Activated naive CD4-positive, alpha-beta T cell treated with anti-CD3 and anti-CD28 coated beads, Interleukin-2, amount 10 ng/mL, durations not matched to agents 7 days and 5 days (primary cell): ENCODE measurements around the gene CAMTA1.
"Not testable (repeated sequence)": the region's sequence is repeated elsewhere in the genome, so short reads cannot be mapped to it uniquely, and the experiment has no call there.

Experiments used
- CTCF ChIA-PET: fragments of 350-600 bp; sonication (Branson Sonifier 250); formaldehyde crosslinking; loops from one replicate; lab custom pipeline; 2021; ENCODE audit warnings: antibody characterized with exemption; lab: Charles Lee
- DNase-seq: peaks from one replicate; pipeline ENCODE4 v3.0.0-alpha.2; 2020
- H3K27ac Mint-ChIP-seq: one replicate; pipeline ENCODE4 v1.8.0; 2021; ENCODE audit warnings: mild to moderate bottlenecking, moderate library complexity, mixed read lengths
- H3K27me3 Mint-ChIP-seq: one replicate; pipeline ENCODE4 v1.8.0; 2021; ENCODE audit warnings: mild to moderate bottlenecking, mixed read lengths
- H3K36me3 Mint-ChIP-seq: one replicate; pipeline ENCODE4 v1.8.0; 2021; ENCODE audit warnings: mixed read lengths
- H3K4me1 Mint-ChIP-seq: one replicate; pipeline ENCODE4 v1.8.0; 2021; ENCODE audit warnings: mixed read lengths
- H3K4me3 Mint-ChIP-seq: one replicate; pipeline ENCODE4 v1.8.0; 2021; ENCODE audit warnings: mild to moderate bottlenecking, moderate library complexity, mixed read lengths
- H3K9me3 Mint-ChIP-seq: one replicate; pipeline ENCODE4 v1.8.0; 2021; ENCODE audit warnings: mixed read lengths

The CAMTA1 gene

GRCh38 chr1:6810146-6810734, 25.0 kb downstream of the CAMTA1 start:
- H3K36me3 Mint-ChIP-seq, CTCF ChIA-PET, H3K27me3 Mint-ChIP-seq: not testable (repeated sequence)

GRCh38 chr1:6811583-6811982, 26.3 kb downstream of the CAMTA1 start:
- no peak overlapping the region for H3K27ac Mint-ChIP-seq
- no peaks in the 10 kb centered on the region for H3K27me3 Mint-ChIP-seq
- H3K4me1 Mint-ChIP-seq, result no peaks in the 10 kb centered on the region
- H3K9me3 Mint-ChIP-seq, result no peaks in the 10 kb centered on the region
- no peak for DNase-seq
- H3K4me3 Mint-ChIP-seq, result no peak overlapping the region
- CTCF ChIA-PET, result no interaction called here
- no peaks in the 10 kb centered on the region for H3K36me3 Mint-ChIP-seq

More at GRCh38 chr1:6810146-6810734, 25.0 kb downstream of the CAMTA1 start:
- not testable (repeated sequence) for H3K4me3 Mint-ChIP-seq, H3K27ac Mint-ChIP-seq, H3K9me3 Mint-ChIP-seq, DNase-seq
- peaks cover 12% of the 10 kb centered on the region for H3K4me1 Mint-ChIP-seq

- H3K27me3 Mint-ChIP-seq, result no peaks in the 10 kb centered on the region
- DNase-seq, result no peak
- peaks cover 4% of the 10 kb centered on the region for H3K4me1 Mint-ChIP-seq
- H3K36me3 Mint-ChIP-seq, result no peaks in the 10 kb centered on the region
- CTCF ChIA-PET, result no interaction called here
- no peak overlapping the region for H3K4me3 Mint-ChIP-seq
- H3K27ac Mint-ChIP-seq, result no peak overlapping the region
- H3K9me3 Mint-ChIP-seq, result no peaks in the 10 kb centered on the region
These were observed 27.9 kb downstream of the CAMTA1 start for GRCh38 chr1:6813165-6813564.

GRCh38 chr1:6815726-6816125, 30.5 kb downstream of the CAMTA1 start:
- Mint-ChIP-seq H3K9me3 (no peaks in the 10 kb centered on the region), H3K4me3 (no peak overlapping the region), H3K27ac (no peak overlapping the region), H3K36me3 (peaks cover 2% of the 10 kb centered on the region), H3K27me3 (no peaks in the 10 kb centered on the region), H3K4me1 (peaks cover 16% of the 10 kb centered on the region)
- CTCF ChIA-PET, result no interaction called here
- no peak for DNase-seq

- no peak overlapping the region for H3K27ac Mint-ChIP-seq
- H3K36me3 Mint-ChIP-seq, result peaks cover 4% of the 10 kb centered on the region
- H3K9me3 Mint-ChIP-seq, result no peaks in the 10 kb centered on the region
- no peak for DNase-seq
- CTCF ChIA-PET, result interaction anchor here (1.2 kb wide), 1 partner anchor 389 kb away, joined by 3 read pairs; no protein-coding TSS in a partner anchor
- peaks cover 19% of the 10 kb centered on the region for H3K4me1 Mint-ChIP-seq
- no peak overlapping the region for H3K4me3 Mint-ChIP-seq
- H3K27me3 Mint-ChIP-seq, result no peaks in the 10 kb centered on the region
These were observed 34.2 kb downstream of the CAMTA1 start for GRCh38 chr1:6819246-6820040.

GRCh38 chr1:6820899-6821298, 35.6 kb downstream of the CAMTA1 start:
- no peaks in the 10 kb centered on the region for H3K9me3 Mint-ChIP-seq
- H3K4me3 Mint-ChIP-seq, result no peak overlapping the region
- DNase-seq, result no peak
- peaks cover 19% of the 10 kb centered on the region for H3K4me1 Mint-ChIP-seq
- CTCF ChIA-PET, result no interaction called here
- H3K27me3 Mint-ChIP-seq, result no peaks in the 10 kb centered on the region
- peaks cover 4% of the 10 kb centered on the region for H3K36me3 Mint-ChIP-seq
- H3K27ac Mint-ChIP-seq, result no peak overlapping the region

- H3K27me3 Mint-ChIP-seq, result no peaks in the 10 kb centered on the region
- H3K4me1 Mint-ChIP-seq, result peaks cover 16% of the 10 kb centered on the region
- H3K36me3 Mint-ChIP-seq, result peaks cover 9% of the 10 kb centered on the region
- no peak for DNase-seq
- no peak overlapping the region for H3K27ac Mint-ChIP-seq
- CTCF ChIA-PET, result no interaction called here
- H3K4me3 Mint-ChIP-seq, result no peak overlapping the region
- no peaks in the 10 kb centered on the region for H3K9me3 Mint-ChIP-seq
These were observed 37.5 kb downstream of the CAMTA1 start for GRCh38 chr1:6822530-6823359.

GRCh38 chr1:6823793-6824192, 38.5 kb downstream of the CAMTA1 start:
- H3K4me3 Mint-ChIP-seq, result no peak overlapping the region
- no peak for DNase-seq
- H3K9me3 Mint-ChIP-seq, result no peaks in the 10 kb centered on the region
- H3K27me3 Mint-ChIP-seq, result no peaks in the 10 kb centered on the region
- CTCF ChIA-PET, result no interaction called here
- peaks cover 9% of the 10 kb centered on the region for H3K36me3 Mint-ChIP-seq
- H3K4me1 Mint-ChIP-seq, result peaks cover 15% of the 10 kb centered on the region
- H3K27ac Mint-ChIP-seq, result no peak overlapping the region

- Mint-ChIP-seq H3K4me1 (peaks cover 9% of the 10 kb centered on the region), H3K27me3 (no peaks in the 10 kb centered on the region), H3K9me3 (no peaks in the 10 kb centered on the region), H3K36me3 (peaks cover 11% of the 10 kb centered on the region), H3K27ac (no peak overlapping the region), H3K4me3 (no peak overlapping the region)
- CTCF ChIA-PET, result no interaction called here
- no peak for DNase-seq
These were observed 39.6 kb downstream of the CAMTA1 start for GRCh38 chr1:6824665-6825368.

GRCh38 chr1:6825828-6826227, 40.6 kb downstream of the CAMTA1 start:
- H3K4me3 Mint-ChIP-seq, result no peak overlapping the region
- no peak overlapping the region for H3K27ac Mint-ChIP-seq
- H3K36me3 Mint-ChIP-seq, result peaks cover 8% of the 10 kb centered on the region
- CTCF ChIA-PET, result no interaction called here
- no peak for DNase-seq
- H3K9me3 Mint-ChIP-seq, result no peaks in the 10 kb centered on the region
- H3K4me1 Mint-ChIP-seq, result peaks cover 2% of the 10 kb centered on the region
- H3K27me3 Mint-ChIP-seq, result no peaks in the 10 kb centered on the region

GRCh38 chr1:6827079-6827478, 41.8 kb downstream of the CAMTA1 start:
- CTCF ChIA-PET, result interaction anchor here (1.3 kb wide), 1 partner anchor 13 kb away, joined by 3 read pairs; no protein-coding TSS in a partner anchor
- no peak for DNase-seq
- H3K4me1 Mint-ChIP-seq, result no peaks in the 10 kb centered on the region
- peaks cover 7% of the 10 kb centered on the region for H3K36me3 Mint-ChIP-seq
- H3K27ac Mint-ChIP-seq, result no peak overlapping the region
- H3K9me3 Mint-ChIP-seq, result no peaks in the 10 kb centered on the region
- no peaks in the 10 kb centered on the region for H3K27me3 Mint-ChIP-seq
- H3K4me3 Mint-ChIP-seq, result no peak overlapping the region

- no peak for DNase-seq
- Mint-ChIP-seq H3K27ac (no peak overlapping the region), H3K27me3 (no peaks in the 10 kb centered on the region), H3K4me3 (no peak overlapping the region), H3K9me3 (no peaks in the 10 kb centered on the region), H3K4me1 (no peaks in the 10 kb centered on the region), H3K36me3 (peaks cover 12% of the 10 kb centered on the region)
- CTCF ChIA-PET, result interaction anchor here (1.3 kb wide), 1 partner anchor 12 kb away, joined by 3 read pairs; no protein-coding TSS in a partner anchor
These were observed 42.4 kb downstream of the CAMTA1 start for GRCh38 chr1:6827630-6828165.

- no peak for DNase-seq
- no peak overlapping the region for H3K27ac Mint-ChIP-seq
- no peaks in the 10 kb centered on the region for H3K4me1 Mint-ChIP-seq
- CTCF ChIA-PET, result no interaction called here
- no peaks in the 10 kb centered on the region for H3K9me3 Mint-ChIP-seq
- H3K36me3 Mint-ChIP-seq, result peaks cover 14% of the 10 kb centered on the region
- no peaks in the 10 kb centered on the region for H3K27me3 Mint-ChIP-seq
- no peak overlapping the region for H3K4me3 Mint-ChIP-seq
These were observed 46.1 kb downstream of the CAMTA1 start for GRCh38 chr1:6831366-6831765.

GRCh38 chr1:6832006-6832405, 46.8 kb downstream of the CAMTA1 start:
- CTCF ChIA-PET, result not testable (repeated sequence)
- H3K36me3 Mint-ChIP-seq, result peaks cover 14% of the 10 kb centered on the region

More at GRCh38 chr1:6832006-6832405, 46.8 kb downstream of the CAMTA1 start:
- H3K4me3 Mint-ChIP-seq, H3K27me3 Mint-ChIP-seq, H3K9me3 Mint-ChIP-seq, DNase-seq, H3K4me1 Mint-ChIP-seq, H3K27ac Mint-ChIP-seq: not testable (repeated sequence)
